NB4 (cell line): ENCODE measurements around the gene ZNF334.

ENCODE experiments used
- CTCF ChIP-seq: IDR thresholded peaks from one replicate; pipeline ENCODE4 v1.5.1; 2012; ENCODE audit warnings: low read depth, low read length
- POLR2A ChIP-seq: IDR thresholded peaks from 2 replicates; pipeline ENCODE4 v1.6.1; 2011; ENCODE audit warnings: mild to moderate bottlenecking; ENCODE audit not compliant: insufficient read length; ENCODE audit errors: extremely low read depth

DNA sequence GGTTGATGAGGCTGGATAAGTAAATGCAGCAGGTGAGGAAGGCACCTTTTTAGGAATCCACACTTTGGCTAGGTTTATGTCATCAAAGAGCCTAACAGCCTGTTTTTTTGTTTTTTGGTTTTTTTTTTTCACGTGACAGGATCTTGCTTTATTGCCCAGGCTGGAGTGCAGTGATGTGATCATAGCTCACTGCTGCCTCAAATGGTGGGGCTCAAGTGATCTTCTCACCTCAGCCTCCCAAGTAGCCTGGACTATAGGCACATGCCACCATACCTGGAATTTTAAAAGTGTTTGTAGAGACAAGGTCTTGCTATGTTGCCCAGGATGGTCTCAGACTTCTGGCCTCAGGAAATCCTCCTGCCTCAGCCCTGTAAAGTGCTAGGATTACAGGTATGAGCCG is 36.1 kb downstream of the ZNF334 start:
- no peak for TF ChIP-seq CTCF
- no peak for TF ChIP-seq POLR2A
